Keratinocyte (primary cell): ENCODE measurements around the gene NCOA6. TPM values are rescaled to one million over a fixed set of nuclear protein-coding genes. Genes with fewer than 3 reads are reported as not detected.

ENCODE experiments used
- DNase-seq: peaks from one replicate; pipeline ENCODE4 v3.0.0-alpha.2; 2011; ENCODE audit warnings: low read depth, missing footprints, low spot score
- FAIRE-seq: peaks from 2 replicates; lab custom pipeline; 2011; peaks lifted over from hg19 to GRCh38; lab: Jason Lieb, UNC
- H2AFZ ChIP-seq: 2 replicates; pipeline ENCODE4 v1.6.0; 2012; ENCODE audit warnings: low read length, control low read depth, inconsistent platforms; ENCODE audit not compliant: control insufficient read depth
- H3K27ac ChIP-seq: 2 replicates; pipeline ENCODE4 v1.5.1; 2011; ENCODE audit warnings: low read length; ENCODE audit not compliant: control insufficient read depth, insufficient read depth
- H3K27me3 ChIP-seq: 3 replicates; pipeline ENCODE4 v1.6.0; 2011; ENCODE audit warnings: low read length; ENCODE audit not compliant: control insufficient read depth, insufficient read depth; ENCODE audit errors: extremely low read depth
- H3K36me3 ChIP-seq, 2 experiments: 2 replicates in 1 of 2; 3 replicates in 1 of 2; pipeline ENCODE4 v1.5.1; 2011; ENCODE audit warnings: low read length in 2 of 2, mild to moderate bottlenecking in 1 of 2; ENCODE audit not compliant: control insufficient read depth in 2 of 2, insufficient read depth in 2 of 2; ENCODE audit errors: extremely low read depth in 1 of 2
- H3K4me1 ChIP-seq: 3 replicates; pipeline ENCODE4 v1.5.1; 2011; ENCODE audit warnings: low read length; ENCODE audit not compliant: control insufficient read depth, insufficient read depth; ENCODE audit errors: extremely low read depth
- H3K4me2 ChIP-seq: 3 replicates; pipeline ENCODE4 v1.6.0; 2011; ENCODE audit warnings: low read depth, low read length; ENCODE audit not compliant: control insufficient read depth, insufficient read depth; ENCODE audit errors: extremely low read depth
- H3K4me3 ChIP-seq, 3 experiments: fragments of 200-600 bp in 1 of 3; sonication (generic) in 1 of 3; 2 replicates in 2 of 3; 3 replicates in 1 of 3; pipeline ENCODE4 v1.5.1; 2011 to 2016; ENCODE audit warnings: low read length in 3 of 3, mild to moderate bottlenecking in 3 of 3, control low read depth in 2 of 3, inconsistent platforms in 1 of 3, low read depth in 1 of 3, mixed read lengths in 1 of 3, mixed run types in 1 of 3, moderate library complexity in 1 of 3; ENCODE audit not compliant: control insufficient read depth in 2 of 3, insufficient read depth in 2 of 3; ENCODE audit errors: extremely low read depth in 1 of 3
- H3K79me2 ChIP-seq: 2 replicates; pipeline ENCODE4 v1.6.0; 2012; ENCODE audit warnings: low read length; ENCODE audit not compliant: control insufficient read depth, insufficient read depth
- H3K9ac ChIP-seq: 3 replicates; pipeline ENCODE4 v1.6.0; 2011; ENCODE audit warnings: low read length; ENCODE audit not compliant: control insufficient read depth, insufficient read depth; ENCODE audit errors: extremely low read depth
- H3K9me1 ChIP-seq: 3 replicates; pipeline ENCODE4 v1.6.0; 2011; ENCODE audit warnings: low read length; ENCODE audit not compliant: control insufficient read depth, insufficient read depth; ENCODE audit errors: extremely low read depth
- H3K9me3 ChIP-seq: 2 replicates; pipeline ENCODE4 v1.5.1; 2012; ENCODE audit warnings: low read depth, low read length; ENCODE audit not compliant: control insufficient read depth
- H4K20me1 ChIP-seq: 3 replicates; pipeline ENCODE4 v1.6.0; 2011; ENCODE audit warnings: low read length; ENCODE audit not compliant: control insufficient read depth, insufficient read depth; ENCODE audit errors: extremely low read depth
- CTCF ChIP-seq, 3 experiments: IDR thresholded peaks in 1 of 3; conservative IDR thresholded peaks in 1 of 3; optimal IDR thresholded peaks in 1 of 3; 2 replicates in 2 of 3; 3 replicates in 1 of 3; pipeline versions ENCODE3 to v1.5.1; 2011; ENCODE audit warnings: low read length in 3 of 3, mild to moderate bottlenecking in 3 of 3, moderate library complexity in 2 of 3, control low read depth in 1 of 3, inconsistent platforms in 1 of 3; ENCODE audit not compliant: insufficient read depth in 2 of 3; ENCODE audit errors: extremely low read depth in 1 of 3
- EZH2 ChIP-seq: IDR thresholded peaks from one replicate; pipeline ENCODE4 v1.6.1; 2012; ENCODE audit warnings: inconsistent platforms, mild to moderate bottlenecking, low read length, moderate library complexity
- dilution Hi-C: fragments of 300-500 bp; cut with MboI; formaldehyde crosslinking; loops from one replicate; pipeline ENCODE4 v1.7.0; 2020; ENCODE audit warnings: low sequenced_read_pairs; ENCODE audit not compliant: extremely low pct_ligation_motif_present
- polyA plus RNA-seq, 5 experiments: library from polyadenylated mRNA; depleted of rRNA in 3 of 5; stranded (reverse) in 3 of 5; stranded (forward) in 1 of 5; unstranded in 1 of 5; fragments of >200 nt; gene quantifications; 1 replicate in 1 of 5; 2 replicates in 3 of 5; 3 replicates in 1 of 5; pipeline versions ENCODE4 v1.2.1 to v1.2.3, GENCODE V29; 2011 to 2012; ENCODE audit warnings: missing spikeins in 2 of 5, low read depth in 1 of 5, low replicate concordance in 1 of 5

The NCOA6 gene
- polyA plus RNA-seq, 1 donor (not counting 4 experiments of a cell fraction or from before 2014, with no cell fraction given), result 13.3 TPM

GRCh38 chr20:34859826-34860545 is 34.5 kb upstream of the NCOA6 start:
- no peak for DNase-seq
- Histone ChIP-seq H3K9me1 (no peaks in the 10 kb centered on the region), H3K4me1 (no peaks in the 10 kb centered on the region), H3K27ac (no peak overlapping the region), H3K9ac (no peak overlapping the region), H3K4me2 (no peak overlapping the region), H2AFZ (no peak overlapping the region), H4K20me1 (no peaks in the 10 kb centered on the region), H3K79me2 (no peaks in the 10 kb centered on the region), H3K36me3 (no peaks in the 10 kb centered on the region), H3K27me3 (no peaks in the 10 kb centered on the region), H3K4me3 (no peak overlapping the region), H3K9me3 (no peaks in the 10 kb centered on the region)
- dilution Hi-C loops, result no loop called here
- FAIRE-seq, result no peak
- TF ChIP-seq EZH2, result no peak
- TF ChIP-seq CTCF (optimal IDR thresholded peaks at IDR 0.05 in 1 of 3, IDR thresholded peaks at IDR 0.05 in 1 of 3, conservative IDR thresholded peaks at IDR 0.05 in 1 of 3; ENCODE audit: extremely low read depth in 1 of 3, insufficient read depth in 2 of 3, low read length in 3 of 3), result no peak

GRCh38 chr20:34859367-34859766 is 33.9 kb upstream of the NCOA6 start:
- Histone ChIP-seq H3K9me1 (no peaks in the 10 kb centered on the region), H3K27me3 (no peaks in the 10 kb centered on the region), H3K4me3 (no peak overlapping the region), H3K79me2 (no peaks in the 10 kb centered on the region), H3K36me3 (no peaks in the 10 kb centered on the region), H3K27ac (no peak overlapping the region), H3K4me1 (no peaks in the 10 kb centered on the region), H3K9ac (no peak overlapping the region), H4K20me1 (no peaks in the 10 kb centered on the region), H3K4me2 (no peak overlapping the region), H3K9me3 (no peaks in the 10 kb centered on the region), H2AFZ (no peak overlapping the region)
- DNase-seq (no peak), FAIRE-seq (no peak)
- dilution Hi-C loops, result no loop called here
- TF ChIP-seq CTCF (optimal IDR thresholded peaks at IDR 0.05 in 1 of 3, IDR thresholded peaks at IDR 0.05 in 1 of 3, conservative IDR thresholded peaks at IDR 0.05 in 1 of 3; ENCODE audit: extremely low read depth in 1 of 3, insufficient read depth in 2 of 3, low read length in 3 of 3) (no peak), EZH2 (no peak)
